ENCODE data around the gene PSMB2. TPM values are rescaled to one million over a fixed set of nuclear protein-coding genes. Genes with fewer than 3 reads are reported as not detected.

The PSMB2 gene
- total and polyA plus RNA-seq, 10 of the 15 experiments (the other 5 are each of a cell fraction or from before 2014, with no cell fraction given) = 71.7 to 299 (median 145) TPM

DNA sequence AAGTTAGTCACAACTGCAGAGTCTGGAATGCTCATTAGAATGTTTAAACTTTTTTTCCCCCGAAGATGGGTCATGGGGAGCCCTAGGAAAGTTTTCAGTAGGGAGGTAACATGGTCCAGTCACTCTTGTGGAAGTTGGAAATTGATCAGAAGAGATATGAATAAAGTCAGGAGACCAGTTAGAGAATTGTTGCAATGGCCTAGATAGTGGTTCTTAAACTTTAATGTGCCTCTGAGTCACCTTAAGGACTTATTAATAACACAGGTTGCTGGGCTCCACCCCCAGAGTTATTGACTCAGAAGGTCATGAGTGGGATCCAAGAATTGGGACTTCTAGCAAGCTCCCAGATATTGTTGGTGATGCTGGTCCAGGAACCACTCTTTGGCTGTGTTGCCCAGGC is 71.4 kb downstream of the PSMB2 start:
- SMC1A ChIA-PET (ENCODE audit: uncharacterized antibody, unreplicated experiment) = interaction anchor here (1.2 to 1.9 kb wide), 3 partner anchors 145 to 208 kb away, joined by 3 to 6 read pairs (median 6); no protein-coding TSS in a partner anchor
- POLR2A ChIA-PET = interaction anchor here (1.4 kb wide), 1 partner anchor 146 kb away, joined by 3 read pairs; no protein-coding TSS in a partner anchor

More for the DNA sequence above, 71.4 kb downstream of the PSMB2 start:
- ATAC-seq = no peak
- Histone ChIP-seq H3K36me3 (ENCODE audit: control insufficient read depth in 2 of 2, insufficient read depth in 2 of 2, low read length in 1 of 2) (peaks cover 0 to 5% of the 10 kb centered on the region in 2 experiments; a peak in 1 of 4 replicates), H3K27me3 (replicated peaks in 1 of 2; ENCODE audit: control insufficient read depth in 2 of 2, insufficient read depth in 2 of 2, low read length in 1 of 2) (peaks cover 0 to 2% of the 10 kb centered on the region in 2 experiments; a peak in 1 of 4 replicates), H4K20me1 (ENCODE audit: control insufficient read depth, insufficient read depth) (no peaks in the 10 kb centered on the region), H3K79me2 (ENCODE audit: control insufficient read depth, insufficient read depth, low read length) (no peaks in the 10 kb centered on the region), H3K4me2 (ENCODE audit: control insufficient read depth, insufficient read depth) (no peak overlapping the region), H2AFZ (ENCODE audit: control insufficient read depth, low read depth, low read length) (no peak overlapping the region), H3K4me3 (no peak overlapping the region), H3K27ac (ENCODE audit: control insufficient read depth, insufficient read depth) (no peak overlapping the region), H3K4me1 (ENCODE audit: control insufficient read depth, insufficient read depth, low read length) (no peaks in the 10 kb centered on the region), H3K9me3 (replicated peaks; ENCODE audit: control insufficient read depth, insufficient read depth, low read length) (no peaks in the 10 kb centered on the region), H3K9ac (ENCODE audit: control insufficient read depth, insufficient read depth, low read length) (no peak overlapping the region)
- TF ChIP-seq SIN3A (IDR thresholded peaks at IDR 0.05; ENCODE audit: low read depth, low read length) (no peak), WRNIP1 (IDR thresholded peaks at IDR 0.05; ENCODE audit: borderline replicate concordance, low read depth, low read length) (no peak), CEBPZ (IDR thresholded peaks at IDR 0.05; ENCODE audit: low read depth, low read length) (no peak), DPF2 (IDR thresholded peaks at IDR 0.05) (no peak), SIX5 (IDR thresholded peaks at IDR 0.05; ENCODE audit: low read depth, low read length, severe bottlenecking) (no peak), PAX5 (IDR thresholded peaks at IDR 0.05; ENCODE audit: borderline replicate concordance, low read depth, low read length) (no peak), ZNF217 (IDR thresholded peaks at IDR 0.05) (no peak), YY1 (IDR thresholded peaks at IDR 0.05; ENCODE audit: low read depth, low read length) (no peak), CHD1 (IDR thresholded peaks at IDR 0.05; ENCODE audit: low read depth, low read length) (no peak), CEBPB (IDR thresholded peaks at IDR 0.05; ENCODE audit: borderline replicate concordance in 1 of 2, low read depth in 2 of 2, low read length in 2 of 2) (no peak), RB1 (IDR thresholded peaks at IDR 0.05; ENCODE audit: borderline replicate concordance) (no peak), TCF12 (IDR thresholded peaks at IDR 0.05; ENCODE audit: low read depth, low read length) (no peak), PML (IDR thresholded peaks at IDR 0.05; ENCODE audit: low read length) (no peak), NFXL1 (IDR thresholded peaks at IDR 0.05; ENCODE audit: borderline replicate concordance) (no peak), CBX3 (IDR thresholded peaks at IDR 0.05; ENCODE audit: borderline replicate concordance, low read depth) (no peak), TCF3 (IDR thresholded peaks at IDR 0.05; ENCODE audit: borderline replicate concordance, insufficient read depth, low read depth, low read length) (no peak)
- TF ChIP-seq, protein P1, sequence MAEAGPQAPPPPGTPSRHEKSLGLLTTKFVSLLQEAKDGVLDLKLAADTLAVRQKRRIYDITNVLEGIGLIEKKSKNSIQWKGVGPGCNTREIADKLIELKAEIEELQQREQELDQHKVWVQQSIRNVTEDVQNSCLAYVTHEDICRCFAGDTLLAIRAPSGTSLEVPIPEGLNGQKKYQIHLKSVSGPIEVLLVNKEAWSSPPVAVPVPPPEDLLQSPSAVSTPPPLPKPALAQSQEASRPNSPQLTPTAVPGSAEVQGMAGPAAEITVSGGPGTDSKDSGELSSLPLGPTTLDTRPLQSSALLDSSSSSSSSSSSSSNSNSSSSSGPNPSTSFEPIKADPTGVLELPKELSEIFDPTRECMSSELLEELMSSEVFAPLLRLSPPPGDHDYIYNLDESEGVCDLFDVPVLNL (IDR thresholded peaks at IDR 0.05; ENCODE audit: low read depth, low read length) = no peak
- BruUV-seq (replicated peaks) = no TSS peak
- intact Hi-C loops (cut with micrococcal nuclease; ENCODE audit: unreplicated experiment) = loop anchor here (1.0 to 2.0 kb wide), 3 partner anchors 145 to 204 kb away; no protein-coding TSS in a partner anchor
- in situ Hi-C loops (cut with MboI) = loop anchor here (5.0 kb wide), 2 partner anchors 147 to 207 kb away; partner anchors contain the start of gene C1orf216
- no peak for FAIRE-seq
- CTCF ChIA-PET = interaction anchor here (1.0 to 7.1 kb wide), 6 partner anchors 117 to 206 kb away, joined by 3 to 104 read pairs (median 13); no protein-coding TSS in a partner anchor
- WGBS (ENCODE audit: insufficient coverage, insufficient replicate concordance, low lambda C conversion rate, missing lambda C conversion rate) = 0% methylated on average over 1 of the region's 1 CpG
- no peak for DNase-seq (ENCODE audit: low read depth, low spot score)
- RAD21 ChIA-PET (ENCODE audit: unreplicated experiment) = interaction anchor here (0.8 to 2.6 kb wide), 3 partner anchors 119 to 156 kb away, joined by 3 to 7 read pairs (median 3); no protein-coding TSS in a partner anchor
